HG02840 (cell line): Measurements from ENCODE around the gene RNF220.
"Not testable (repeated sequence)": the region's sequence is repeated elsewhere in the genome, so short reads cannot be mapped to it uniquely, and the experiment has no call there.

ENCODE experiments used
- ATAC-seq: cut with Tn5 transposase; IDR thresholded peaks from one replicate; pipeline ENCODE4 v1.9.1; 2021; ENCODE audit warnings: mild to moderate bottlenecking, moderate library complexity, moderate number of reproducible peaks; ENCODE audit not compliant: unreplicated experiment, low FRiP score

RNF220 gene

GRCh38 chr1:44485229-44485933, 80.3 kb downstream of the RNF220 start:
- ATAC-seq: no peak

- no peak for ATAC-seq
Measured at GRCh38 chr1:44485934-44486460, 80.9 kb downstream of the RNF220 start.

DNA sequence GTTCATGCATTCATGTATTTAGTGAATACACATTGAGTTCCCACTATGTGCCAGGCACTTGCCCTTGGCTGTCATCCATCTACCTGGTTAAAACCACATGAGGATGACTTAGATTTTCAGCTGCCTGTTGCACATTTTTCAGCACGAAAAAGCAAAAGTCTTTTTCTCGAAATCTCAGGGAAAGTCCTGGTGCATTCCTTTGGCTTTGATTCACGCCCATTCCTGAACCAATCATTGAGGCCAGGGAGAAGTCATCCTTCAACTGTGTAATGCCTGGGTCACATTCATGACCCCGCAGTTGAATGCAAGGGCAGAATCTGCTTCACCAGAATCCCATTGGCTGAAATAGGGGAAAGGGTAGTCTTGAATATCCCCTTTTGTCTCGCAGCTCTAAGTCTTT, 84.4 kb downstream of the RNF220 start:
- ATAC-seq: no peak

DNA sequence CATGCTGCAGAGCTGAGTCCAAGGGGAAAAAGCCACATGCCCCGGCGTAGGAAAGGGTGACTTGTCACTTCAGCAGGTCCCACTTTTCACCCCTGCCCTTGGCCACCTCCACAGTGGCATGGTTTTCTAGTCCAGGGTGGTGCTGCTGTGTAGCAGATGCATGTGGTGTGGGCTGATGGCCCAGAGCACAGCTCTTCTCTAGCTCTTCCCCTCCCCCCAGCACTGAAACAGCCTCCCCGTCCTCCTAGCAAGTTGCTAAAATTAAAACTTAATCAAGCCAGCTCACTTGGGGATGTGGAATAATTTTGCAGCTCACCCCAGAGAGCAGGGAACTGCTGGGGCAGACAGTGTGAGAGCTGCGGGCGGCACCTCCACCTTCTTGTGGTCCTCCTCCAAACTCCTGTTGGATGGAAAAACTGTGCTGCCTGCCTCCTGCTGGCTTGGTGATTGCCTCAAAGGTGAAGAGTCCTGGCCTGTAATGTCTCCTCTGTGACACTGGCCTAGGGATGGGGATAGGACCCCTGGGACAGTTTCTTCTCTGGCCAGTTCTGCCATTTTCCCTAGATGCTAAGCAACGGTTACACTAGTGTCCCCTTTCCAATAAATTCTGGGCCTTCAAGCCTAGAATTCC, 91.6 kb downstream of the RNF220 start:
- no peak for ATAC-seq

- no peak for ATAC-seq
Measured at GRCh38 chr1:44497422-44498170, 92.5 kb downstream of the RNF220 start.

DNA sequence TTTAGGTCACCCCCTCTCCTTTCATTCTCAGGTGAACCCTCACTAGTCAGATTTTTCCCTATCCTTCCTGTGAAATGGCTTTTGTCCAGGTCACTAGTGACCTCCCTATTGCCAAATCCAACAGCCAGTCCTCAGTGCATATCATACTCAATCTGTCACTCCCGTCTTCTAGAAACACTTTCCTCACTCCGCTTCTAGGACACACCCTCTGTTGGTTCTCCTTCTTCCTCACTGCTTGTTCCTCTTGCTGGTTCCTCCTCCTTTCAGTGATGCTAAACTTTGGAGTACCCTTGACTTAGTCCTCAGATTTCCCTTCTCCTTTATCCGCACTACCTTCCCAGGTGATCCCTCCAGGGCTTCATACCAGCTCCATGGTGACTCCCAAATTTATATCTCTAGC, 94.3 kb downstream of the RNF220 start:
- no peak for ATAC-seq

DNA sequence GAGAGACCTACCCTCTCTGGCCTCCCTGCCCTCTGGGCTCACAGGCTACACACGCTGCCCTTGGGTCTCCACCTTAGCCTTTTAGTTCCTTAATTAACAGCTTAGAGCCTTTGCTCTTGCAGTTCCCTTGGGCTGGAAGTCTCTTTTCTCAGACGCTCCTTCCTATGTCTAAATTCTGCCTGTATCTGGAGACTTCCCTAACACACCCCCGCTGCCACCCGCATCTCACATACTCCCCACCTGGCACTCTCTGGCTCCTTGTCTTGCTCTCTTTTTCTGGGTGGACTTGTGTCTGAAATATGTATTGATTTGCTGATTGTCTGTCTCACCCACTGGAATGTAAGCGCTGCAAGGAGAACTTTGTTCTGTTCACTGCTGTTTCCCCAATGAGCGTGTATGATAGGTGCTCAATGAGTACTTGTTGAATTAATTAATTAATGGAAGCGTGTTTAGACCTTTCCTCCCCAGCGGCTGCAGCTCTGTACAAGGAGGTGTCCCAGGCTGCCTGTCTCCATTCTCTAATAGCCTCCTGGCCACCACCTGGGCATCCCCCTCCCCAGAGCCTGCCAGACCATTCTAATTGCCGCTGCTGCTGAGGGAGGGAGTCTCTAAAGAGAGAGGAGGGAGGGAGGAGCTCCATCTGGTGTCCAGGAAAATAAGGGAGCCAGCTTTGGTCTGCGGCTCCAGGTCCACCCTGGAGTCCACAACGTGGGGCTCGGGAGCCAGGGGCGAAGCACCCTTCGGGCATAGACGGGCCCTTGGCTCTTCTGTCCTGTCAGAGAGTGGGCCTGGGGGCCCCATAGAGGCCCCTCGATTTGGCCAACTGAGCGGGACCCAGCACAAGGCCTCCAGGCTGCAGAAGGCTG, 95.4 kb downstream of the RNF220 start:
- no peak for ATAC-seq

- no peak for ATAC-seq
Measured at GRCh38 chr1:44501047-44501890, 96.2 kb downstream of the RNF220 start.

DNA sequence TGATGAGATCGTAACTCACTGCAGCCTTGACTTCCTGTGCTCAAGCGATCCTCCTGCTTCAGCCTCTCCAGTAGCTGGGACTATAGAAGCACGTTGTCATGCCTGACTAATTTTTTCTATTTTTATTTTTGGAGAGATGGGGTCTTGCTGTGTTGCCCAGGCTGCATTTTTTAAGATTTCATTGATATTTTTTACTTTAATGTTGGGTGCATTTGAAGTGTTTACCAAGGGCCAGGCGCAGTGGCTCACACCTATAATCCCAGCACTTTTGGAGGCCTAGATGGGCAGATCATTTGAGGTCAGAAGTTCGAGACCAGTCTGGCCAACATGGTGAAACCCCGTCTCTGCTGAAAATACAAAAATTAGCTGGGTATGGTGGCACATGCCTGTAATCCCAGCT, 97.8 kb downstream of the RNF220 start:
- ATAC-seq: not testable (repeated sequence)

GRCh38 chr1:44503625-44504024, 98.6 kb downstream of the RNF220 start:
- ATAC-seq: no peak

DNA sequence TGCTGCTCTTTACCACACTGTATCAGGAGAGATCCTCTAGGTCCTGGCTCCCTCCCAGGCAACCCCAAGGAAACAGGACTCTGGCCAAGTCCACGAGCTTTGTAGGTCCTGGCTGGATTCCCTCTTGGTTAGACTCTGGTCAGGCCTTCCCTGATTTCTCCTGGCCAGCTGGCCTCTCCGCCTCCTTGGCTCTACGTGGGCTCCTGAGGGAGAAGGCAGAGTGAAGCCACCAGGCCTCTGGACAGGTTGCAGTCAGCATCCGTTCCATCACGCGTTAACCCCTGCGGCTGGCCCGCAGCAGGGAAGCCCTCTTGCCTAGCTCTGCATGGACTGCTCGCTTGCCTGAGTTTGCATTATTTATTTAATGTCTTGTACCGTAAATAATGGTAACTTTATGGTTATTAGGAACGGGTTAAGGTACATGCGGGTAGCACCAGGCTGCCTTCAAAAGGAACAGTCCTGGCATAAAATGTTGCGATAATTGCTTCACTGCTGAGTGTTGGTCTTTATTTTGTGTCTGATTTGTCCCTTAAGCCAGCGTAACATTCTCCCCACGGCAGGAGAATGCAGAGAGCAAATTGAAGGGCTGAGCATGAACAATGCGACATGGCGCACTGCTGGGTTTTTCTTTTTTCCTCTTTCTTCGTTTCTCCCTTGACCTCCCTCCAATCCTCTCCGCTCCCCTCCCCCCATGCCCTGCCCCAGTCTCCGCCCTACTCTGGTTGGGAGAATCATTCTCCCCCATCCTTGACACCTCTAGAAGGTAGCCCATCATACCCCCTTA, 100.3 kb downstream of the RNF220 start:
- no peak for ATAC-seq

- ATAC-seq: no peak
Measured at GRCh38 chr1:44507490-44508396, 102.7 kb downstream of the RNF220 start.

DNA sequence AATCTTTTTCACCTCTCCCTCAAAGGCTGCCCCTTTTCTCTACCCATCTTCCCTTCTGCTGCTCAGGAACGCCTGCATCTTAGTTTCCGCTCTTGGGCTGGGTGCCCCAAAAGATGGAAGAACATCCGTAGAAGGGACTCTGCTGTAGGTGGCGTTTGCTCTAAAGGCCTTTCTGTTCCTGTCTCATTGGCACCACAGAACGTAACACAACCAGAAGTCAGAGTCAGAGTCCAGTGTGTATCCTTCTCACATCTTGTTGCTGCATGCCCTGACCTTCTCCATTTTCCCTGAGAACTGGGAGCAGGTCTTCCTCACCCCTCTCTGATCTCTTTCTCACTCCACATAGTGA, 103.3 kb downstream of the RNF220 start:
- no peak for ATAC-seq

GRCh38 chr1:44511363-44511762, 106.3 kb downstream of the RNF220 start:
- ATAC-seq: no peak

DNA sequence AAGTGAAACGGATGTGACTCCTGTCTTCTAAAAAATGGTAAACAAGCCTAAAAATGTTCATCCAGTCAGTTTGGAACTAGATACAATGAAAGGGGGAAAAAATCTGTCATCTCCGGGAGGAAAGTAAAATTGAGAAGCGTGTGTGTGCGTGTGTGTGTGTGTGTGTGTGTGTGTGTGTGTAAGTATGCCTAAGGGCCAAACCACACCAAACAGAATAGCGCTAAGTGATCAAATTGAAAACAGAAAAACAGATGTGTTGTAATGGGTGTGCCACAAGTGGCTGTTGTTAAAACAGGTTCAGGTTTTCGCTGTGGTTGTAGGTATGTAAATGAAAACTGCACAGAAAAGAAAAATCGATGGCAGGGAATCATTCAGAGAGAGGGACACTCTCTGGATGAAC, 106.7 kb downstream of the RNF220 start:
- no peak for ATAC-seq

GRCh38 chr1:44512313-44512885, 107.3 kb downstream of the RNF220 start:
- no peak for ATAC-seq

DNA sequence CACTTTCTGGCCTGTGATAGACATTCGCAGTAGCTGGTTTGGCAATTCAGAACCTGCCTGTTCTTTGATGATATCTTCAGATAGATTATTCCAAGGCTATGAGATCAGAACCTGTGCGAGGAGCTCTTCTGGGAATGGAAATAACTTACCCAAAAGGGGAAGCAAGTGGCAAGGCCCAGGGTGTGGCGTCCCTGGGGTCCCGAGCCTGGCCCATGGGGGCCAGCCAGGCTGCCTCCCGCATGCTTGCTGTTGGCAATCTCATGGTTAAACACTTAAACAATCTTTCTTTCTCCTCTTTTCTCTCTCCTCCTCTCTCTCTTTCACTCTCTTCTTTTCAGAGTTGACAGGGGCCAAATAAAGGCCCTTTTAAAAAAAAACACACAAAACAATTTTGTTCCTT, 108.1 kb downstream of the RNF220 start:
- ATAC-seq: no peak

- ATAC-seq: no peak
Measured at GRCh38 chr1:44514673-44515072, 109.6 kb downstream of the RNF220 start.
